GM21526 (cell line): ENCODE measurements around the gene COL5A1.
"Not testable (repeated sequence)": the region's sequence is repeated elsewhere in the genome, so short reads cannot be mapped to it uniquely, and the experiment has no call there.

ENCODE experiments used
- ATAC-seq: cut with Tn5 transposase; IDR thresholded peaks from one replicate; pipeline ENCODE4 v1.9.1; 2021; ENCODE audit warnings: moderate library complexity; ENCODE audit not compliant: unreplicated experiment, low FRiP score

Gene COL5A1

DNA sequence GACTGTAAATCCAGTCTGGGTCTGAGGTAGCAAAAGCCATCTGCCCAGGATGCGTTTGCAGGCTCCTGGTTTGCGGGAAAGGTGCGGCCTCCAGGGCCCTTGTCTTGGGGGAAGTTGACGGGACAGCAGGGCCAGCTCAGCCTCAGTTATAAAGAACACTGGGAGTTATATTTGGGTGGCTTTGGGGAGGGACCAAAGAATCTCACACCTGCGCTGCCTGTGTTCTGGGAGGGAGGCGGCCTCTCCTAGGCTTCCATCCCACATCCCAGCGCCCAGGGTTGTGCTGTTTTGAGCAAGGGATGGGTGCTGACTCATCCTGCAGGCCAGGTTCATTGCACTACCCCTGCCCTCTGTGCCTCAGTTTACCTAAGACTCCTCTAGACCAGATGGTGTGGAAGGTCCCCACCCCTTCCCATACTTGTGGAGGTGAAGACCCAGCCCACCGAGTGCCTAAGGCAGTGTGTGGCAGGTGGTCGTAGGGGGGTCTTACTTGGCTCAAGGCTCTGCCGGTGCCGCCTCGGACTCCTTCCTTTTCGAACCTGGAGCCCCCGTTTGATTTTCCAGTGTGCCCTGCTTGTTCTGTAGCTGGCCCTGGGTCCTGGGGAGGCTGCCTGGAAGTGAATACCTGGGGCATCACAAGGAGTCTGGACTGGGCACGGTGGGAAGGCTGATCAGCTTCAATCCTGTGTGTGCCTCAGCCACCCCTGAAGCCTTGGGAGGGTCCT is 199.7 kb downstream of the COL5A1 start:
- no peak for ATAC-seq

DNA sequence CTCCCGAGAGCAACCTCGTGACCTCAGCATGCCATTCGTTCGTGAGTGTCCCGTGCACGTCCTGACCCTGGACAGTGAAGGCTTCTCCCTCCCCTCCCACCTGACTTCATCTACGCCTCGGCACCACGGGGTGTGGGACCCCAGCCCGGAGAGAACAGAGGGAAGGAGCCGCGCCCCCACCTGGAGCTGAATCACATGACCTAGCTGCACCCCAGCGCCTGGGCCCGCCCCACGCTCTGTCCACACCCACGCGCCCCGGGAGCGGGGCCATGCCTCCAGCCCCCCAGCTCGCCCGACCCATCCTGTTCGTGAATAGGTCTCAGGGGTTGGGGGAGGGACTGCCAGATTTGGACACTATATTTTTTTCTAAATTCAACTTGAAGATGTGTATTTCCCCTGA is 200.7 kb downstream of the COL5A1 start:
- ATAC-seq = no peak

DNA sequence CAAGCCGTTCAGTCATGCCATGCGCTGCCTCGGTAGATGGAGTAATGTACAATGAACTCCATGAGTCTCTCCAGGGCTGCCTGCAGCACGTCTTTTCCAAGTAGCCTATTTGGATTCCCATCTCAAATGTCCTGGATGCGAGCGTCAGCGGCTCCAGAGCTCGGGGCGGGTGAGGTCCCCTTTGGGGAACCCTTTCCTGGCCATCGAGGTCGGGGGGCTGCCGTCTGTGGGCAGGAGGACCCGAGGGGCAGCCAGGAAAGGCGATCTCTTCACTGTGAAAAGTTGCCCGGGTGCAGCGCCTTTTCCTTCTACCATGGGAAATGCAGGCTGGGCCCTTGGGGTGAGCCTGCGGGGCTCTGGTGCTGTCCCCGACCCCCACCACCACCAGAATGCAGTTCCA is 202.1 kb downstream of the COL5A1 start:
- ATAC-seq = no peak

DNA sequence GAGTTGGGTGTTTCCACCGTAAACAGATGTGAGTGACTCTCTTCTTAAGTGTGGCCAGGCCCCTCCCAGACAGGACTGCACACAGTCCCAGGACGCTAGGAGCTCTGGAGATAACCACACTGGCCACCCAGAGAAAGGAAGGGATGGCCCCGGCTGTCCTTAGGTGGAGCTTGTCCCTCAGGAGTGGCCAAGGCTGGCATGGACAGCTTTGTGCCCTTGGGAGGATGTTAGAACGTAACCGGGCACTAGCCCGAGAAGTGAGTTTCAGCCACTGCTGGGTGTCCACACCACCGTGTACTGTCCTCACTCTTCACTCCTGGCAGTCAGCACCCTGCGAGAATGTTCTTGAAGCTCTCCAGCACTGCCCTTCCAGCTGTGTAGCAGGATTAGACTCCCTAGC is 203.2 kb downstream of the COL5A1 start:
- no peak for ATAC-seq

DNA sequence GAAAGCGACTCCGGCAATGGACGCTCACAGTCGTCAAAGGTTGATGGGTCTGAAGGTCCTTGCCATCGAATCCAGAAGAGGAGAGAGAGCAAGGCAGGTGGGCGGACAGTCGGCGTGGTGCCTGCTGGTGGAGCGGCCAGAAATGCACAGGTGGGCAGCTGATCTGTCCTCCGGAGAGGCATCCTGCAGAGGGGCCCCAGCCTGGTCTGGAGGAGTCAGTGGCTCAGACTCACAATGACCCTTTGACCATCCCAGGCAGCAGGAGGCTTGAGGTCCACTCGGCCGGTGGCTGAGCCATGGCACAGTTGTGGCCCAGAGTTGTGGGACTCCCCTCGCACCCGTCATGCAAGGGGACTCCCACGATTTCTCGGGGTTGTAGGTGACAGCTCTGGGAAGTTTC is 204.6 kb downstream of the COL5A1 start:
- ATAC-seq = no peak

DNA sequence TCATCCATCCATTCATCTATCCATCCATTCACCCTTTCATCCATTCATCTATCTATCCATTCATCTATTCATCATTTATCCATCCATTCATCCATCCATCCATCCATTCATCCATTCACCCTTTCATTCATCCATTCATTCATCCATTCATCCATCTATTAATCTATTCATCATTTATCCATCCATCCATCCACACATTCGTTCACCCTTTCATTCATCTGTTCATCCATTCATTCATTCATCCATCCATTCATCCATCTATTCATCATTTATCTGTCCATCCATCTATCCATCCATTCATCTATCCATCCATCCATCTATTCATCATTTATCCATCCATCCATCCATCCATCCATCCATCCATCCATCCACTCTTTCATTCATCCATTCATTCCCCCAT is 205.1 kb downstream of the COL5A1 start:
- ATAC-seq = no peak

- ATAC-seq = no peak
These were observed 205.5 kb downstream of the COL5A1 start for GRCh38 chr9:134847138-134847537.

DNA sequence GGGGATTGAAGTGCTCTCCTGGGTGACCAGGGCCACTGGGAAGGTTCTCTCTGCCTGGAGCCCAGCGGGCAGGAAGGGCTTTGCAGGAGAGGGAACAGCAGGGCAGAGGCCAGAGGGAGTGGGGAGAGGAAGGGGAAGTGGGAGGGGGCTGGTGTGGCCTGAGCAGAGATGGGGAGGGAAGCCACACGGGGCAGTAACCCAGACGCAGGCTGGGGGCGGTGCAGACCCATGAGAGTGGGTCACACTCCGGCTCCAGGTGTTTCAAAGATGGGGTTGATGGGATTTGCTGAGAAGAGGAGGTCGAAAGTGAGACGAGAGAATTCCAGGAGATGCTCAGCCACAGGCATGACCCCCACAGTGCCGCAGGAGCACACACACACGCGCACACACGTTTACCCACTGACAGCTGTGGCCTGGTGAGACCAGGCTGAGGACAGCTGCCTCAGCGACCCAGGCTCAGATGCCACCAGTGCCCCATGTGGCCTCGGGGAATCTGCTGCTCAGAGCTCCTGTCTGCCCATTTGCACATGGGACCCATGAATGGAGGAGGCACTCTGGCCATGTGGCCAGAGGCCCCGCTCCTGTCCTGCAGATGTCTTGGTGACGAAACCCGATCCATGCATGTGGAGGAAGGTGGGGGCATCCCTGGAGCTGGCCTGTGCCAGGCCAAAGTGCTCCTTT is 206.3 kb downstream of the COL5A1 start:
- no peak for ATAC-seq

DNA sequence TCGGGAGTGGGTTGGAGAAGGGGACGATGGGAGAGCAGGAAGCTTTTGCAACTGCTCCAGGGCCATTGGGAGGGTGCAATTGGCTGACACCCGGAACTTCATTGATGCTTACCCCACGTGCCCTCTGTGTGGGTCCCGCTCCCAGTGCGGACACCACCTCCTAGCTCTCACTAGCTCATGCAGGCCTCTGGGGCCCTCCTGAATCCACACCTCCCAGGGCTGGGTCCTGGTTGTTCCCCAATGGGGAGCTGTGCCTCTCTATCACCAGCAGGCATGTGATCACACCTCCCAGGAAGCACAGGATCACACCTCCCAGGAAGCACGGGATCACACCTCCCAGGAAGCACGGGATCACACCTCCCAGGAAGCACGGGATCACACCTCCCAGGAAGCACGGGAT is 206.9 kb downstream of the COL5A1 start:
- ATAC-seq = no peak

- no peak for ATAC-seq
These were observed 209.0 kb downstream of the COL5A1 start for GRCh38 chr9:134850611-134851010.

DNA sequence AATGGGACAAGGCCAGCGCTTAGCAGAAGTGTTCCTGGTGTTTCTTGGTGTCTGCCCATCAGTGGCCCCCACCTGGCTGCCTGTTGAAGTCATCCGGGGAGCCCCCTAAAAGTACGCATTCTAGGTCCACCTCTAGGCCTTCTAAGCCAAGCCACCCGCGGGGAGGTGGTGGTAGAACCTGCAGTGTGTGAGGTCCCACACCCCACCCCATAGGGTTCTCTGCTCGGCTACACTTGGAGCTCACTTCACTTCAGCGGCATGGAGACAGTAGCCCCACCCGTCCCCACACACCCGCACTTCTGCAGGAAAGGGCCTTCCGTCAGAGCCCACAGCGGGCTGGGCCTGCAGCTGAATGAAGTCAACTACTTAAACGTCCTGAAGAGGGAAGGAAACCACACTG is 209.4 kb downstream of the COL5A1 start:
- ATAC-seq = no peak

GRCh38 chr9:134852906-134853654 is 211.5 kb downstream of the COL5A1 start:
- no peak for ATAC-seq

DNA sequence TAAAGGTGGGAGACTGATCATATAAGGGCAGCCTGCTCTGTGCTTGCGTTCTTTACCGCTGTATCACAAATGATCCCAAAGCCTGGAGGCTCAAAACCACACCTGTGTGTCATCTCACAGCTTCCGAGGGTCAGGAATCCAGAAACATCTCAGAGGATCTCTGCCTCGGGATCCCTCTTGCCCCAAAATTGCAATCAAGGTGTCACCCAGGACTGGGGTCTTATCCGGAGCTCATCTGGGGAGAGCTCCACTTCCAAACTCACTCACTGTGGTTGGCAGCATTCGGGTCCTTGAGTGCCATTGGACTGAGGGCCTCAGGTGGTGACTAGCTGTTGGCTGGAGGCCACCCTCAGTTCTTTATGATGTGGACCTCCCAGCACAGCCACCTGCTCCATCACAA is 212.3 kb downstream of the COL5A1 start:
- no peak for ATAC-seq

DNA sequence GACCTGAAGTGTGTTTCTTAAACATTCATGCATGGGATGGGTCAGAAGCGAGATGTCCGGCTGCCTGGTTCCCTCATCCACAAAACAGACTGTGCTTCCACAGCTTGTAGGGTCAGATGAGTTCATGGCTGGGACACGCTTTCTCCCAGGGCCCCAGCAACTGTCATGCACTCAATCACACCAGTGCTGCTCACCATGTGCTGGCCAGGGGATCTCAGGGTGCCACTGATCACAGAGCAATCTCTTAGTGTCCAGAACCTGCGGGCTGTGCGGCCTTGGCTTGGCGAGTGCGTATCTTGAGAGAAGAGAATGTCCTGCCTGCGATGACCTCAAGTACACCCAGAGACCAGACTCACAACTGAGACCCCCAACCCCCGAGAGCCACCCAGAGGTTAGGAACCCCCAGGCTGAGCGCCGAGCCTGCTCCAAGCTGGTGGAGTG is 213.0 kb downstream of the COL5A1 start:
- no peak for ATAC-seq

- ATAC-seq = no peak
These were observed 213.8 kb downstream of the COL5A1 start for GRCh38 chr9:134855231-134855899.

DNA sequence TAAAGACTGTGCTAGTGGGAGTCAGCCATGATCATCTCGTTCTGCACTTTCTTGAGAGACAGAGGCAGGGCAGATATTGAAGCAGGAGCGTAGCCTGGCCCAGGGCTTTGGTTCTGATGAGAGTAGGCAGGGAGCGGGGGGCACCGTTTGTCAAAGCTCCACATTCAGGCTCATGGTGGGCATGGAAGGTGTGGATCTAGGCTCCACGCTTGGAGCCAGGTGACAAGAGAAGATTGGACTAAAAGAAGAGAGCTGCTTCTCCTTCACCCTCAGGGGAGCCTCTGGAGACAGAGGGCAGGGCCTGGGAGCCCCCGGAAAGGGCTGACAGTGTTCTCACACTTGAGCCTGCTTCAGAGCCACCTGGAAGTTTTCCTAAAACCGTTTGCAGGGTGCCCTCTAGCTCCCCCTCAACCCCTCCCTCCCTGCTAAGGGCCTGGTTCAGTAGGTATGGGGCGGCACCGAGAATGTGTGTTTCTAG is 214.3 kb downstream of the COL5A1 start:
- no peak for ATAC-seq

- ATAC-seq = not testable (repeated sequence)
These were observed 215.8 kb downstream of the COL5A1 start for GRCh38 chr9:134857451-134857850.

DNA sequence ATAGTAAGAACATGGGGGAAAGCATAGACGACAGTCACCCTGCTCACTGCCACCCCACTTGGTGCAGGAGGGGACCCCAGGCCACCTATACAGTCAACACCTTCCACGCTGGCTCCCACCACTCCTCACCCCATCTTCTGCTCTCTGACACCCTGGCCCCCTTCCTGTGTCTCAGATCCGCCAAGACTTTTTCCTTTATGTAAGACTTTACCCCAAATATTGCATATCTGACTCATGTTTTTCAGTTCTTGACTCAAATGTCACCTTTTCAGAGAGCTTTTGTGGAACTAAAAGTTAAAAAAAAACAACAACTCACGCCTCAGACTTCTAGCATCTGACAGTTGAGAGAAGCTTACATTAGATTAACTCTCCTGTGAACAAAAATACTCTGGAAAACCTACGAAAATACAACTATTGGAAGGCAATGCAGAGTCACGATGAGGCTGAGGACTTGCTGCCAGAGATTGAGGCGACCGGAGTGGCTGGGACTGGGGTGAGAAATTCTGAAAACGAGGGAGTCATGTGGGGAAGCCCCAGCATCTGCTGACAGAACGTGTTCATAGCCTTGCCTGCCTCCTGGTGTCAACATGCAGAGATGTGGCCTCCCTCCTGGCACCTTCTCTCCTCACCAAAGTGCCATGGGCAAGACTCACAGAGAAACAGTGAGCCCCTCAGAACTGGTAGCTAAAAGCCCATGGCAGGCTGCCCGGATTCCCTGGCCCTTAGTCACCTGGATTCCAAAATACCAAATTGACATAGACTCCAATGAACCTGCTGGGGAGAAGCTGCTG is 216.6 kb downstream of the COL5A1 start:
- ATAC-seq = peak; percentile 76

DNA sequence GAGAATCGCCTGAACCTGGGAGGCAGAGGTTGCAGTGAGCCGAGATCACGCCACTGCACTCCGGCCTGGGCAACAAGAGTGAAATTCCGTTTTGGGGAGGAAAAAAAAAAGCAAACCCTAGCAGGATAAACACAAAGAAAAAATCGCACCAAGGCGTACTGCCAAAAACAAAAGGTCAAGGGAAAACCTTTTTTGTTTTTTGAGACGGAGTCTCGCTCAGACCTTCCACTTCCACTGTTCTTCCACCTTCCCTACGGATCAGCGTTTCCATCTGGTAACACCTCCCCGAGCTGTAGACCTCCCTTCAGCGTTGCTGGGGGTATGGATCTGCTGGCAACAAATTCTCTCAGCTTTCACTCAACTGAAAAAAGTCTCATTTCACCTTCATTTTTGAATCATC is 218.9 kb downstream of the COL5A1 start:
- no peak for ATAC-seq
